ENCODE results near the gene PIP5K1B.
A peak's percentile ranks its signal among the peaks of the same experiment; 100 is the strongest.

The PIP5K1B gene

GRCh38 chr9:68844631-68845612 lies 139.9 kb downstream of the PIP5K1B start:
- TF ChIP-seq FOXM1 (IDR thresholded peaks at IDR 0.05; ENCODE audit: borderline replicate concordance, low read depth) (no peak), RAD21 (IDR thresholded peaks at IDR 0.05; ENCODE audit: low read depth) (0 out of 2 replicates have a peak, but pooled peaks have one; percentile 2)

GRCh38 chr9:68847765-68848164 lies 142.7 kb downstream of the PIP5K1B start:
- TF ChIP-seq RAD21 (IDR thresholded peaks at IDR 0.05; ENCODE audit: low read depth) (no peak), EGR1 (IDR thresholded peaks at IDR 0.05) (no peak), MAX (IDR thresholded peaks at IDR 0.05) (no peak), USF1 (IDR thresholded peaks at IDR 0.05) (no peak), EP300 (IDR thresholded peaks at IDR 0.05; ENCODE audit: borderline replicate concordance) (no peak)

GRCh38 chr9:68851657-68852056 lies 146.6 kb downstream of the PIP5K1B start:
- TF ChIP-seq NFIC (IDR thresholded peaks at IDR 0.05) = no peak
- TF ChIP-seq CREB1 (IDR thresholded peaks at IDR 0.05; ENCODE audit: low read depth) = no peak
- no peak for TF ChIP-seq ZBTB7A (IDR thresholded peaks at IDR 0.05; ENCODE audit: low read depth)

- TF ChIP-seq CEBPB (IDR thresholded peaks at IDR 0.05) (no peak), NFIC (IDR thresholded peaks at IDR 0.05) (no peak), FOXM1 (IDR thresholded peaks at IDR 0.05; ENCODE audit: borderline replicate concordance, low read depth) (no peak), CREB1 (IDR thresholded peaks at IDR 0.05; ENCODE audit: low read depth) (no peak), EGR1 (IDR thresholded peaks at IDR 0.05) (no peak), TAF1 (IDR thresholded peaks at IDR 0.05; ENCODE audit: low read depth) (no peak), USF1 (IDR thresholded peaks at IDR 0.05) (no peak), REST (IDR thresholded peaks at IDR 0.05; ENCODE audit: low read depth) (no peak), MAX (IDR thresholded peaks at IDR 0.05) (no peak), TEAD4 (IDR thresholded peaks at IDR 0.05) (no peak), TCF12 (IDR thresholded peaks at IDR 0.05; ENCODE audit: low read depth) (no peak), RAD21 (IDR thresholded peaks at IDR 0.05; ENCODE audit: low read depth) (no peak), EP300 (IDR thresholded peaks at IDR 0.05; ENCODE audit: borderline replicate concordance) (no peak), ZBTB7A (IDR thresholded peaks at IDR 0.05; ENCODE audit: low read depth) (no peak), YY1 (IDR thresholded peaks at IDR 0.05; ENCODE audit: low read depth) (no peak)
These were observed 147.9 kb downstream of the PIP5K1B start for GRCh38 chr9:68852941-68853340.

- TF ChIP-seq EP300 (IDR thresholded peaks at IDR 0.05; ENCODE audit: borderline replicate concordance) = no peak
- TF ChIP-seq REST (IDR thresholded peaks at IDR 0.05; ENCODE audit: low read depth) = no peak
- TF ChIP-seq EGR1 (IDR thresholded peaks at IDR 0.05) = no peak
- TF ChIP-seq USF1 (IDR thresholded peaks at IDR 0.05) = no peak
- no peak for TF ChIP-seq FOXM1 (IDR thresholded peaks at IDR 0.05; ENCODE audit: borderline replicate concordance, low read depth)
- no peak for TF ChIP-seq MAX (IDR thresholded peaks at IDR 0.05)
- no peak for TF ChIP-seq TEAD4 (IDR thresholded peaks at IDR 0.05)
- TF ChIP-seq YY1 (IDR thresholded peaks at IDR 0.05; ENCODE audit: low read depth) = no peak
- TF ChIP-seq TAF1 (IDR thresholded peaks at IDR 0.05; ENCODE audit: low read depth) = no peak
- no peak for TF ChIP-seq ZBTB7A (IDR thresholded peaks at IDR 0.05; ENCODE audit: low read depth)
- TF ChIP-seq CEBPB (IDR thresholded peaks at IDR 0.05) = no peak
These were observed 154.3 kb downstream of the PIP5K1B start for GRCh38 chr9:68859347-68859746.
